Fibroblast of mammary gland (primary cell): ENCODE results near the gene HAUS8.
"Not testable (repeated sequence)": the region's sequence is repeated elsewhere in the genome, so short reads cannot be mapped to it uniquely, and the experiment has no call there.

Experiments
- DNase-seq: peaks from one replicate; pipeline ENCODE4 v3.0.0-alpha.2; 2010; ENCODE audit warnings: low read depth
- H3K4me3 ChIP-seq: 2 replicates; pipeline ENCODE4 v1.5.1; 2011; ENCODE audit warnings: low read depth, mild to moderate bottlenecking, low read length, moderate library complexity; ENCODE audit not compliant: control insufficient read depth
- TF ChIP-seq, protein P1 (sequence below): conservative IDR thresholded peaks from 2 replicates; pipeline ENCODE4 v1.5.1; 2011; ENCODE audit warnings: low read depth, low read length, inconsistent platforms; ENCODE audit not compliant: control insufficient read depth, insufficient read depth

HAUS8 gene

DNA sequence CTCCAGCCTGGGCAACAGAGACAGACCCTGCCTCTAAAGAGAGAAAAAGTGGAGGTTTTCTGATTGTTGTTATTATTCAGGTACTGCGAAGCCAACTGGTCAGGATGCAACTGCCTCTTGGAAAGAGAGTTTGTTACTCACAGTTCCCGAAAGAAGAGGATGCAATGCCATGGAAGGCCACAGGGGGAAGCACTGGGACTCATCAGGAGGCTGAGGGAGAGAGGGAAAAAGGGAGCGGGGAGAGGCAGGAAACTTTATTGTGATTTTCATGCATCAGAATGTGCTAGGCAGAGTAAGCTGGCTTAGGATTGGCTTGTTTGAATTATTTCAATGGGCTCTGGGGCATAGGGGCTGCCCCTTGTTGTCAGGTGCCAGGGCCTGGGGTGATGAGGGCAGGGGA lies 27.9 kb upstream of the HAUS8 start:
- H3K4me3 ChIP-seq, result no peak overlapping the region
- DNase-seq, result peak; percentile 63
- TF ChIP-seq, protein P1, sequence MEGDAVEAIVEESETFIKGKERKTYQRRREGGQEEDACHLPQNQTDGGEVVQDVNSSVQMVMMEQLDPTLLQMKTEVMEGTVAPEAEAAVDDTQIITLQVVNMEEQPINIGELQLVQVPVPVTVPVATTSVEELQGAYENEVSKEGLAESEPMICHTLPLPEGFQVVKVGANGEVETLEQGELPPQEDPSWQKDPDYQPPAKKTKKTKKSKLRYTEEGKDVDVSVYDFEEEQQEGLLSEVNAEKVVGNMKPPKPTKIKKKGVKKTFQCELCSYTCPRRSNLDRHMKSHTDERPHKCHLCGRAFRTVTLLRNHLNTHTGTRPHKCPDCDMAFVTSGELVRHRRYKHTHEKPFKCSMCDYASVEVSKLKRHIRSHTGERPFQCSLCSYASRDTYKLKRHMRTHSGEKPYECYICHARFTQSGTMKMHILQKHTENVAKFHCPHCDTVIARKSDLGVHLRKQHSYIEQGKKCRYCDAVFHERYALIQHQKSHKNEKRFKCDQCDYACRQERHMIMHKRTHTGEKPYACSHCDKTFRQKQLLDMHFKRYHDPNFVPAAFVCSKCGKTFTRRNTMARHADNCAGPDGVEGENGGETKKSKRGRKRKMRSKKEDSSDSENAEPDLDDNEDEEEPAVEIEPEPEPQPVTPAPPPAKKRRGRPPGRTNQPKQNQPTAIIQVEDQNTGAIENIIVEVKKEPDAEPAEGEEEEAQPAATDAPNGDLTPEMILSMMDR, result peak; percentile 75

DNA sequence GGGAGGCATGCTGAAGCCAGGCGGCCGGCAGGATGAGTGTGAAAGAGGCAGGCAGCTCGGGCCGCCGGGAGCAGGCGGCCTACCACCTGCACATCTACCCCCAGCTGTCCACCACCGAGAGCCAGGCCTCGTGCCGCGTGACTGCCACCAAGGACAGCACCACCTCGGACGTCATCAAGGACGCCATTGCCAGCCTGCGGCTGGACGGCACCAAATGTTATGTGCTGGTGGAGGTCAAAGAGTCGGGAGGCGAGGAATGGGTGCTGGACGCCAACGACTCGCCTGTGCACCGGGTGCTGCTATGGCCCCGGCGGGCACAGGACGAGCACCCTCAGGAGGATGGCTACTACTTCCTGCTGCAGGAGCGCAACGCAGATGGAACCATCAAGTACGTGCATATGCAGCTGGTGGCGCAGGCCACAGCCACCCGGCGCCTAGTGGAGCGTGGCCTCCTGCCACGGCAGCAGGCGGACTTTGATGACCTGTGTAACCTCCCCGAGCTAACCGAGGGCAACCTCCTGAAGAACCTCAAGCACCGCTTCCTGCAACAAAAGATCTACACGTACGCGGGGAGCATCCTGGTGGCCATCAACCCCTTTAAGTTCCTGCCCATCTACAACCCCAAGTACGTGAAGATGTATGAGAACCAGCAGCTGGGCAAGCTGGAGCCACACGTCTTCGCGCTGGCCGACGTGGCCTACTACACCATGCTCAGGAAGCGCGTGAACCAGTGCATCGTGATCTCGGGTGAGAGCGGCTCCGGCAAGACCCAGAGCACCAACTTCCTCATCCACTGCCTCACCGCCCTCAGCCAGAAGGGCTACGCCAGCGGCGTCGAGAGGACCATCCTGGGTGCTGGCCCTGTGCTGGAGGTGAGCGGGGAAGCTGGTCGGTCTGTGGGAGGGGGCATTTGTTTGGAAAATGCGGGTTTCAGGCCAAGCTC lies 26.7 kb upstream of the HAUS8 start:
- no peak overlapping the region for H3K4me3 ChIP-seq
- TF ChIP-seq, protein P1, result no peak
- no peak for DNase-seq

DNA sequence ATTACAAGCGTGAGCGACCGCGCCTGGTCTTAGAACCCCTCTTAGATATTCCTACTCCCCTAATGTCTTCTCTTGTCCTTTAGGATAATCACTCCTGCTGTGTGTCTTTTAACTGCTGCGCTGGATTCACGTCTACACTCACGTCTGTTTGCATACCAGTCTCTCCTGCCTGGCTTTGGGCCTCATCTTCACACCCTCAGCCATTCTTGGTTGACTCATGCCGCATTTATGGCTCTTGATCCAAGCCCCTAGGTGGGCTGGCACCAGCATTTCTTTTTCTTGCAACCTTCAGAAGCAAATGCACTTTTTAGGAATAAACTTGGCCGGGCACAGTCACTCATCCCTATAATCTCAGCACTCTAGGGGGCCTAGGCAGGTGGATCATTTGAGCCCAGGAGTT lies 23.1 kb upstream of the HAUS8 start:
- no peak overlapping the region for H3K4me3 ChIP-seq
- DNase-seq, result no peak
- TF ChIP-seq, protein P1, result no peak

DNA sequence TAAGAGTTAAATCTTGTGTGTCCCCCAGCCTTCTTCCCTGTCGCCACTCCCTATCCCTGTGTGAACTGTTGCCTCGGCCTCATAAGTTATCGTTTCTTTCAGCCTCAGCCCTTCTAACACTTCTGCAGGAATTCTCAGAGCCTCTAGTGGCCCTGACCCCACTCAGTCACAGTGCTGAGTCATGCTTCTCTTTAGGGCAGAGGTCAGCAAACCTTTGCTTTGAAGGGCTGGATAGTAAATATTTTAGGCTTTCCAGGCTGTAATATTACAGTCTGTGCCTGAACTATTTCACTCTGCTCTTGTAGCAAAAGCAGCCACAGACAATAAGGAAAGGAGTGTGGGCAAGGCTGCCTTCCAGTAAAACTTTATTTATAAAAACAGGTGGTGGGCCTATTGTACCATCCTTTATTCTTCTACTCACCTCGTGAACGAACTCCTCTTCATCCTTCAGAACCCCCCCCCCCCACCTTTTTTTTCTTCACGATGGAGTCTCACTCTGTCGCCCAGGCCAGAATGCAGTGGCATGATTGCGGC lies 22.4 kb upstream of the HAUS8 start:
- no peak overlapping the region for H3K4me3 ChIP-seq
- peak; percentile 71 for DNase-seq
- TF ChIP-seq, protein P1, result no peak

DNA sequence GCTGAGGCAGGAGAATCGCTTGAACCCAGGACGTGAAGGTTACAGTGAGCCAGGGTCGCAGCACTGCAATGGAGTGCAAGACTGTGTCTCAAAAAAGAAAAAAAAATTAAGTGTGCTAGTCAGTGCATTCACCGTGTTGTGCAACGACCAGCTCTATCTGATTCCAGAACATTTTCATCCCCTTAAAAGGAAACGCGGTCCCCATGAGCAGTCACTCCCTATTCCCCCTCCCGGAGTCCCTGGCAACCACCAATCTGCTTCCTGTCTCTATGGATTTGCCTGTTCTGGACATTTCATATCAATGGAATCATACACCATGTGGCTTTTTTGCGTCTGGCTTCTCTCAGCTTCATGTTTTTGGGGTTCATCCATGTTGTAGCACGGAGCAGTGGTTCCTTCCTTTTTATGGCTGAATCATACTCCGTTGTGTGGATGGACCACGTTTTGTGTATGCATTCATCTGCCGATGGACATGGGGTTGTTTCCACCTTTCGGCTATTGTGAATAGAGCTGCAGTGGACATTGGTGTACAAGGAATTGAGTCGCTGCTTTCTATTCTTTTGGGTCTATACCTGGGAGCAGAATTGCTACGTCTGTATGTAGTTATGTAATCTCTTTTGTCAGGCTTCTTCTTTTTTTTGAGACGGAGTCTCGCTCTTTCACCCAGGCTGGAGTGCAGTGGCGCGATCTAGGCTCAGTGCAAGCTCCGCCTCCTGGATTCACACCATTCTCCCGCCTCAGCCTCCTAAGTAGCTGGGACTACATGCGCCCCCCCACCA lies 20.1 kb upstream of the HAUS8 start:
- peak; percentile 84 for DNase-seq
- H3K4me3 ChIP-seq, result no peak overlapping the region
- TF ChIP-seq, protein P1, result no peak

DNA sequence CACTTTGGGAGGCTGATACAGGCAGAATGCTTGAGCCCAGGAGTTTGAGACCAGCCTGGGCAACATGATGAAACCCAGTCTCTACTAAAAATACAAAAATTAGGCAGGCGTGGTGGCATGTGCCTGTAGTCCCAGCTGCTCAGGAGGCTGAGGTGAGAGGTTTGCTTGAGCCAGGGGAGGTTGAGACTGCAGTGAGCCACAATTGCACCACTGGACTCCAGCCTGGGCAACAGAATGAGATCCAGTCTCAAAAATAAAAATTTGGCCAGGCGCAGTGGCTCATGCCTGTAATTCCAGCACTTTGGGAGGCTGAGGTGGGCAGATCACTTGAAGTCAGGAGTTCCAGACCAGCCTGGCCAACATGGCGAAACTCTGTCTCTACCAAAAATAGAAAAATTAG lies 19.4 kb upstream of the HAUS8 start:
- DNase-seq, H3K4me3 ChIP-seq: not testable (repeated sequence)

DNA sequence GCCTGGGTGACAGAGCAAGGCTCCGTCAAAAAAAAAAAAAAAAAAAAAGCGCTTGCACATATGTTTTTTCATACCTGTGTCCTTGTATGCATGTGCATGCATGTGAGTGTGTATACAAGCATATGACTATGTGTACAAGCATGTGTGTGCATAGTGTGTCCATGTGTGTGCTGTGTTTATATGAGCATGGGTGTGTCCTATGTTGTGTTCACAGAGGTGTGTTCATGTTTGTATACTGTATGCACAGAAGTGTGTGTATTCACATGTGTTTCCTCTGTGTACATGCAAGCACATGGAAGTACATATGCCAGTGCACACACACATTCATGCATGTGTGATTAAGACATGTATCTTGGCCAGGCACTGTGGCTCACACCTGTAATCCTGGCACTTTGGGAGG lies 17.4 kb upstream of the HAUS8 start:
- no peak for DNase-seq
- H3K4me3 ChIP-seq, result no peak overlapping the region
- TF ChIP-seq, protein P1, result no peak
